ENCODE measurements around the gene PFKL. TPM values are rescaled to one million over a fixed set of nuclear protein-coding genes. Genes with fewer than 3 reads are reported as not detected.

Gene PFKL
- total and polyA plus RNA-seq, 2 donors (not counting 1 experiment from before 2014, with no cell fraction given): 54.8 to 125 TPM

DNA sequence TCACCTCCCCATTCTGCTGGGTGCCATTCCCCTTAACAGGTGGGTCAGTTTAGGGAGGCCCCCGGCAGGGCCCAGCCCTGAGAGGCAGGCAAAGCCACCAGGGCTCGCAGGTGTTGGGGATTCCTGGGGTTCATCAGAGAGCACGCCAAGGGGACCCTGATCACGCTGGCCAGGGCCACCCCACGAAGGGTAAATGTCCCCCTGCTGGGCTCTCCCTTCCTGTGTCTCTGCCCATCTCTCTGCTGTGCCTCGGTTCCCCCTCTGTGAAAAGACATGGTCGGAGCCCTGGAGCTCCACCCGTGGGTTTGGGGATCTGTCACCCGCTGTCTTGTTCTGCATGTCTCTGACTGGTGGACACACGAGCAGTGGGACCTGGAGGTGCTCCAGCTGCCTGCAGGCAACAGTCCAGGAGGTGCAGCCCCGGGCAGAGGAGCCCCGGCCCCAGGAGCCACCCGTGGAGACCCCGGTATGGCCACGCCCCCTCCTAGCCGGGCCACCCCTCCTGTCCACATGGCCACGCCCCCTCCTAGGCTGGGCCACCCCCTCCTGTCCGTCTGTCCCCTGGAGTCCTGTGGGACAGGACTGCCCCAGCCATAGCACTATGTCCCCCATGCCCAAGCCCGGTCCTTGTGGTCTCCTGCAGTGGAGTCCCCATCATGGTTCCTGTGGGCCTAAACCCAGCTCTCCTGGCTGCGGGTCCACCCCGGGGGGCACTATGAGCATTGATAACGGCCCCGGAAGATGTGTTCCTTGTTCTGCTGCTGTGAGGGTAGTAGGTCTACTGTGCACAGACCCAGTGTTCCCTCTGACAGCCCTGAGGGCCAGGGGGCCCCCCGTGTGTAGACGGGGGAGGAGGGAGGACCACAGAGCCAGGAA lies 7.7 kb upstream of the PFKL start:
- H3K27me3 ChIP-seq (ENCODE audit: control insufficient read depth, insufficient read depth, low read length): no peaks in the 10 kb centered on the region
- no peak for DNase-seq (ENCODE audit: low read depth in 2 of 2)
- no peak overlapping the region for H3K9ac ChIP-seq (ENCODE audit: insufficient read depth, low read length)
- H3K4me3 ChIP-seq (replicated peaks in 1 of 4; ENCODE audit: control extremely low read depth in 1 of 4, insufficient read depth in 1 of 4, low read depth in 3 of 4, low read length in 4 of 4): no peak overlapping the region
- no peaks in the 10 kb centered on the region for H3K4me1 ChIP-seq (ENCODE audit: control insufficient read depth, extremely low read depth, insufficient read depth, low read length)
- TF ChIP-seq, protein P1, sequence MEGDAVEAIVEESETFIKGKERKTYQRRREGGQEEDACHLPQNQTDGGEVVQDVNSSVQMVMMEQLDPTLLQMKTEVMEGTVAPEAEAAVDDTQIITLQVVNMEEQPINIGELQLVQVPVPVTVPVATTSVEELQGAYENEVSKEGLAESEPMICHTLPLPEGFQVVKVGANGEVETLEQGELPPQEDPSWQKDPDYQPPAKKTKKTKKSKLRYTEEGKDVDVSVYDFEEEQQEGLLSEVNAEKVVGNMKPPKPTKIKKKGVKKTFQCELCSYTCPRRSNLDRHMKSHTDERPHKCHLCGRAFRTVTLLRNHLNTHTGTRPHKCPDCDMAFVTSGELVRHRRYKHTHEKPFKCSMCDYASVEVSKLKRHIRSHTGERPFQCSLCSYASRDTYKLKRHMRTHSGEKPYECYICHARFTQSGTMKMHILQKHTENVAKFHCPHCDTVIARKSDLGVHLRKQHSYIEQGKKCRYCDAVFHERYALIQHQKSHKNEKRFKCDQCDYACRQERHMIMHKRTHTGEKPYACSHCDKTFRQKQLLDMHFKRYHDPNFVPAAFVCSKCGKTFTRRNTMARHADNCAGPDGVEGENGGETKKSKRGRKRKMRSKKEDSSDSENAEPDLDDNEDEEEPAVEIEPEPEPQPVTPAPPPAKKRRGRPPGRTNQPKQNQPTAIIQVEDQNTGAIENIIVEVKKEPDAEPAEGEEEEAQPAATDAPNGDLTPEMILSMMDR (conservative IDR thresholded peaks at IDR 0.05 in 1 of 2, IDR thresholded peaks at IDR 0.05 in 1 of 2; ENCODE audit: low read depth in 1 of 2, low read length in 2 of 2): no peak
- no peak for TF ChIP-seq EZH2 (IDR thresholded peaks at IDR 0.05; ENCODE audit: low read length, missing control alignments)
- H3K27ac ChIP-seq (ENCODE audit: insufficient read depth, low read length): no peak overlapping the region
- H3K9me3 ChIP-seq (ENCODE audit: control insufficient read depth, insufficient read depth, low read depth, low read length): no peaks in the 10 kb centered on the region
- H3K36me3 ChIP-seq (ENCODE audit: control insufficient read depth, insufficient read depth, low read length): no peaks in the 10 kb centered on the region
- H2AFZ ChIP-seq (ENCODE audit: low read length): no peak overlapping the region
- H3K79me2 ChIP-seq (ENCODE audit: control insufficient read depth, insufficient read depth, low read length): no peaks in the 10 kb centered on the region
- H4K20me1 ChIP-seq (ENCODE audit: control insufficient read depth, extremely low read depth, insufficient read depth, low read length): no peaks in the 10 kb centered on the region
- no peak overlapping the region for H3K4me2 ChIP-seq (ENCODE audit: extremely low read depth, insufficient read depth, low read length)

DNA sequence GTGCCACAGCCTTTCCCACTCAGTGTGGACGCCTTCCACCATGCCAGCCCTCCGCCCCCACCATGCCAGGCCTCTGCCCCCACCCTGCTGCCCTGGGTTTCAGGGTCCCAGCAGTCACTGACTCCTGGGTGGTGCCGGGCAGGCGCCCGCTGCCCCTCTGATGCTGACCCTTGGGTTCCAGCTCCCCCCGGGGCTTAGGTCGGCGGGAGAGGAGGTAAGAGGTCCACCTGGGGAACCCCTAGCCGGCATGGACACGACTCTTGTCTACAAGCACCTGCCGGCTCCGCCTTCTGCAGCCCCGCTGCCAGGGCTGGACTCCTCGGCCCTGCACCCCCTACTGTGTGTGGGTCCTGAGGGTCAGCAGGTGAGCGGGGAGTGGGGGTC lies 7.0 kb upstream of the PFKL start:
- H3K27ac ChIP-seq (ENCODE audit: insufficient read depth, low read length): no peak overlapping the region
- no peaks in the 10 kb centered on the region for H3K9me3 ChIP-seq (ENCODE audit: control insufficient read depth, insufficient read depth, low read depth, low read length)
- no peaks in the 10 kb centered on the region for H3K27me3 ChIP-seq (ENCODE audit: control insufficient read depth, insufficient read depth, low read length)
- DNase-seq (ENCODE audit: low read depth in 2 of 2): no peak
- no peak overlapping the region for H3K9ac ChIP-seq (ENCODE audit: insufficient read depth, low read length)
- H3K4me1 ChIP-seq (ENCODE audit: control insufficient read depth, extremely low read depth, insufficient read depth, low read length): no peaks in the 10 kb centered on the region
- no peak overlapping the region for H3K4me2 ChIP-seq (ENCODE audit: extremely low read depth, insufficient read depth, low read length)
- H3K79me2 ChIP-seq (ENCODE audit: control insufficient read depth, insufficient read depth, low read length): no peaks in the 10 kb centered on the region
- no peak overlapping the region for H3K4me3 ChIP-seq (replicated peaks in 1 of 4; ENCODE audit: control extremely low read depth in 1 of 4, insufficient read depth in 1 of 4, low read depth in 3 of 4, low read length in 4 of 4)
- no peaks in the 10 kb centered on the region for H3K36me3 ChIP-seq (ENCODE audit: control insufficient read depth, insufficient read depth, low read length)
- H2AFZ ChIP-seq (ENCODE audit: low read length): no peak overlapping the region
- no peaks in the 10 kb centered on the region for H4K20me1 ChIP-seq (ENCODE audit: control insufficient read depth, extremely low read depth, insufficient read depth, low read length)
- TF ChIP-seq EZH2 (IDR thresholded peaks at IDR 0.05; ENCODE audit: low read length, missing control alignments): no peak
- TF ChIP-seq, protein P1 (conservative IDR thresholded peaks at IDR 0.05 in 1 of 2, IDR thresholded peaks at IDR 0.05 in 1 of 2; ENCODE audit: low read depth in 1 of 2, low read length in 2 of 2): no peak

DNA sequence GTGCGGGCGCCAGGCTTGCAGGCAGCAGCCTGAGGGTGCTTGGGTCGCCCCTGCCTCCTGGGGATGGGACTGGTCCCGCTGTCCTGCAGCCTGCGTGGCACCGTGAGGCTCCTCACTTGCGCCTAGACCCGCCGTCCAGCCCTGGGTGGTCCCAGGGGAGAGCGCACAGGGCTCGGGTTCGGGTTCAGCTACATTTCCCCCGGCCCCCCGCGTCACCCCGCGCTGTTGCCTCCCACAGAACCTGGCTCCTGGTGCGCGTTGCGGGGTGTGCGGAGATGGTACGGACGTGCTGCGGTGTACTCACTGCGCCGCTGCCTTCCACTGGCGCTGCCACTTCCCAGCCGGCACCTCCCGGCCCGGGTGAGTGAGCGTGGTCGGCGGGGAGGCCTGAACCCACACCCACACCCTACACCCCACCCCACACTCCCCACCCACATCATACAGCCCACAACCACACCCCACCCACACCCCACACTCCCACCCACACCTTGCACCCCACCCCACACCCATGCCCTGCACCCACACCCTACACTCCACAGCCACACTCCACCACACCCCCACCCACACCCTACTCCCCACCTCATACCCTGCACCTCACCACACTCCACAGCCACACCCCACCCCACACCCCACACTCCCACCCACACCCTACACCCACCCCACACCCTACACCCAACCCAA lies 6.2 kb upstream of the PFKL start:
- H3K9me3 ChIP-seq (ENCODE audit: control insufficient read depth, insufficient read depth, low read depth, low read length): no peaks in the 10 kb centered on the region
- no peaks in the 10 kb centered on the region for H3K27me3 ChIP-seq (ENCODE audit: control insufficient read depth, insufficient read depth, low read length)
- DNase-seq (ENCODE audit: low read depth in 2 of 2): no peak
- no peak overlapping the region for H3K9ac ChIP-seq (ENCODE audit: insufficient read depth, low read length)
- no peak for TF ChIP-seq EZH2 (IDR thresholded peaks at IDR 0.05; ENCODE audit: low read length, missing control alignments)
- TF ChIP-seq, protein P1 (conservative IDR thresholded peaks at IDR 0.05 in 1 of 2, IDR thresholded peaks at IDR 0.05 in 1 of 2; ENCODE audit: low read depth in 1 of 2, low read length in 2 of 2): no peak
- H3K79me2 ChIP-seq (ENCODE audit: control insufficient read depth, insufficient read depth, low read length): no peaks in the 10 kb centered on the region
- H3K4me2 ChIP-seq (ENCODE audit: extremely low read depth, insufficient read depth, low read length): no peak overlapping the region
- H3K4me1 ChIP-seq (ENCODE audit: control insufficient read depth, extremely low read depth, insufficient read depth, low read length): no peaks in the 10 kb centered on the region
- no peak overlapping the region for H3K27ac ChIP-seq (ENCODE audit: insufficient read depth, low read length)
- no peak overlapping the region for H2AFZ ChIP-seq (ENCODE audit: low read length)
- no peaks in the 10 kb centered on the region for H3K36me3 ChIP-seq (ENCODE audit: control insufficient read depth, insufficient read depth, low read length)
- H3K4me3 ChIP-seq (replicated peaks in 1 of 4; ENCODE audit: control extremely low read depth in 1 of 4, insufficient read depth in 1 of 4, low read depth in 3 of 4, low read length in 4 of 4): no peak overlapping the region
- no peaks in the 10 kb centered on the region for H4K20me1 ChIP-seq (ENCODE audit: control insufficient read depth, extremely low read depth, insufficient read depth, low read length)
